Measurements from ENCODE around the gene PRKRA.
A peak's percentile ranks its signal among the peaks of the same experiment; 100 is the strongest.
"Not testable (repeated sequence)": the region's sequence is repeated elsewhere in the genome, so short reads cannot be mapped to it uniquely, and the experiment has no call there.

The PRKRA gene

DNA sequence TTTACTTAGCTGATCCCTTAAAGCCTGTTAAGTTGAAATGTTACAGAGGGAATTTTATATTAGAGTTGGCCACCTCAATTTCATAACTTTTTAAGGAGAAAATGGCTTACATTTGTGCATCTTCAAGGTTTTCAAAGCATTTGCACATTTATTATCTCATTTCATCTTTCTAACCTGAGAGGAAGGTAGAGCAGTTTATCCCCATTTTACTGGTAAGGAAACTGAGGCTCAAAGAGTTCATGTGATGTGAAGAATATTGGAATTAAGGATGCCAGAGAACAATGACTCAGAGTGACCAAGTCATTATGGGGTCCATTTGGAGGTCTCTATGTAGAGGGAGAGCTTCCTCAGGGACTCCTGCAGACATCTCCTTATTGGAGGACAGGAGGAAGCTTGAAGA is 35.0 kb downstream of the PRKRA start:
- FAIRE-seq = no peak
- DNase-seq (ENCODE audit: insufficient read length, low spot score) = no peak

DNA sequence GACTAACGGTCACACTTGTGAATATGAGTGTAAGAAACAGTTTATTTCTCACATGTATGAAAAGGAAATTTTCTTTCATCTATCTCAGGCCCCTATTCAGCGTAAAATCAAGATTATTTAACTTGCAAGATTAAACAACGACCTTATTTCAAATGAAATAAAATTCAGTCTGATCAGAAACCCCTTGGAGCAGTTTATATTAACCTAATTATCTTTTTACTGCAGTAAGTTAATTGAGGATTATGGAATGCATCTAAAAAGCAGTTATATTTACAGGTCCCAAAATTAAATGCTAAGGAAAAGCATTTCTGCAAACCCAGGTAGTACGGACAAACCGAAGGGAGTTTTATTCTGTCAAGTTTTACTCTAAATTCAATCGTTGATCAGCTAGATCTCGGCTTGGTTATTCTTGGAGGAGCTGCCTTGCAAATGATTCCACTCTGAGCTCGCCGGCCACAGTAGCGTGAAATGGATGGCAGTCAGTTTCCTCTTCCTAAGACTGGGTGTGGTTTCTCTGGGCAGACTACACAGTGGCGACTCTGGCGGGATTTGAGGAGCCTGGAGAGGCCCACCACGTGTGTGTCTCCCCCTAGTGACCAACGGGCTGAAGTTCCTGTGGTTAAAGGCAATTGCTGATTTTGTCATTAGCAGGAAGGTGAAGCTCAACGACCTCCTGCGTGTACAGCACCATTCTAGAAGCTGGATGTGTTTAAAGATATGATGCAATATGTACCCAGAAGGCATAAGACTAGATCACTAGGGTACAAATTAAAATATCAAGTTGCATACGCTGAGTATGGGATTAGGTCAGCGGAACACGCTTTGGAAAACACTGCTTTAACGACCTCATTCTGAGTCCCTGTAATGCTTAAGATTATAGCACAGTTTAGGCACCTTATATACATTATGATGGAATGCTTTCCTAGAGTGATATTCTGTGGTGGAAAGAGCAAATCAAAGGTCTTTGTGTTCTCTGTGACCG is 36.4 kb downstream of the PRKRA start:
- DNase-seq (ENCODE audit: insufficient read length, low spot score) (peak; percentile 52), FAIRE-seq (peak; percentile 97)

DNA sequence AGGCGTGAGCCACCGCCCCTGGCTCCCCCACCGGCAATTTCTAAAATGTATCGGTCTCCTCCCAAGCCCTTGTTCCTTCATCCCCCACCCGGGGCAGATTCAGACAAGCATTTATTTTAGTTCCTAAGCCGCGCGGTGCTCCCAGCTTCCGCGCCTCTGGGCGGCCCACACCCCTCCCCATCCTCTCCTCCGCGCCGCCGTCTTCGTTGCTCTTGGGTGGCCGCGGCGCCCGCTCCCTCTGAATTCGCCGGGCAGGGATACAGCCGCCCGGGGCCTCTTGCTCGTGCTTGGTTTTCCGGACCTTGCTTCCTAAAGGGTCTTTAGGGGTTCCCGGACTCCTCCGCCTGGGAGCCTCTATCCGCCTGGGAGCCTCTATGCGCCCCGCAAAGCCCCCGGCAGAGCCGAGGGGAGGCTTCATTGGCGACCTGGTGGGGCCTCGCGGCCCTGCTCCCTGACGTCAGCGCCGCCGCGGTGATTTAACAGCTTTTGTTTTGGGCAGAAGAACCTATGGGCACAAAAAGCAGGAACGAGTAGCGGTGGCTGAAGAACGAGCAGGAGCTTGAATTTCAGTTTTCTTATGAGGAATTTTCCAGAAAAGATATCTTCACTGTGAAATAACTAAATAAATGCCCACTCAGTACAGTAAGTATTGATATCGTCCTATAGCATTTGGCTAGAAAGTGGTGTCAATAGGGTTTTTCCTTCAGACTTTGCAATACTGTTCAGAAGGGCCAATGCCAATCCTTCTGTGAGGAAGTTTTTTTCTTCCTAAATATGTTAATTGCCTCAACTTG is 37.3 kb downstream of the PRKRA start:
- DNase-seq (ENCODE audit: insufficient read length, low spot score) (peak; percentile 29), FAIRE-seq (peak; percentile 84)

DNA sequence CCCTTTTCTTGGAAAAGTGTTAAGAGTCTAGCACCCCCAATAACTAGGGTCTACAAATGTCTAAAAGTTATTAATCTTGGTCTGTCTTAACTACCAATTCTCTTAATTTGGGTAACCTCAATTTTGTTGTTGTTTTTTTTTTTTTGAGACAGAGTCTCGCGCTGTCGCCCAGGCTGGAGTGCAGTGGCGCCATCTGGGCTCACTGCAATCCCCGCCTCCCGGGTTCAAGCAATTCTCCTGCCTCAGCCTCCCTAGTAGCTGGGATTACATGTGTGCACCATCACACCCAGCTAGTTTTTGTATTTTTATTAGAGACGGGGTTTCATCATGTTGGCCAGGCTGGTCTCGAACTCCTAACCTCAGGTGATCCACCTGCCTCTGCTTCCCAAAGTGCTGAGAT is 38.5 kb downstream of the PRKRA start:
- not testable (repeated sequence) for DNase-seq (ENCODE audit: insufficient read length, low spot score); FAIRE-seq

DNA sequence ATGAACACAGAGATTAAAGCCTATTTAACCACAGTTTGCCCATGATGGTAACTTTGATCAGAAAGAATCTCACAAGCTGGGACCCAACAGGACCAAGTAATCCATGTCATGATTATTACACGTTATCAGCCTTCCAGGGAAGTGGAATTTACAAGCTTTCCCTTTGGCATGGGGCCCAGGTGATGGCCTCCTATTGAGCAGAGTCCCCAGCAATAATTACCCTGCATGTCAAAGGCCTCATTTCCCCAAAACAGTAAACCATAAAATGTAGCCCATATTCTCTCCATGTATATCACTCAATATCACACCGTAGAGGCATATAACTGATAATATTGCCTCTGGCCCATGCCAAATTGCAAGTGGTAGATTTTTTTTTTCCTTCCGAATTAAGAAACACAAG is 38.9 kb downstream of the PRKRA start:
- DNase-seq (ENCODE audit: insufficient read length, low spot score) (no peak), FAIRE-seq (no peak)

DNA sequence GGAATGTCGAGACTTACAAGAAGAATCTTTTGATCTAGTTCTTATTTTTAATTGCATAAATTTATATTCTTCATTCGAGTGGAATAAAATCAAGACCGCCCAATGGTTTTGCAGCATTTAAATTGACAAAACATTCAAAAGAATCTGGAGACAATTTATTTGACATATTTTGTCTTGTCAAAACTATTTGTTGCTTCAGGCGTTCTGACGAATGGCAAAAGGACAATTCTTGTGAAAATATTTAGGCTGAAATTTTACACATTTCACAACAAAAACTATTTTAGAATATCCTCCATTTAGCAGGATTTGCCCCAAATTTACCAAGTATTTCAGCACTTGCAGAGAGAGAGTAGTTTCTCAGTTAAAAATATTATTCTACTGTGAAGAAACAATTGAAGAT is 41.7 kb downstream of the PRKRA start:
- FAIRE-seq = peak; percentile 52
- DNase-seq (ENCODE audit: insufficient read length, low spot score) = no peak

DNA sequence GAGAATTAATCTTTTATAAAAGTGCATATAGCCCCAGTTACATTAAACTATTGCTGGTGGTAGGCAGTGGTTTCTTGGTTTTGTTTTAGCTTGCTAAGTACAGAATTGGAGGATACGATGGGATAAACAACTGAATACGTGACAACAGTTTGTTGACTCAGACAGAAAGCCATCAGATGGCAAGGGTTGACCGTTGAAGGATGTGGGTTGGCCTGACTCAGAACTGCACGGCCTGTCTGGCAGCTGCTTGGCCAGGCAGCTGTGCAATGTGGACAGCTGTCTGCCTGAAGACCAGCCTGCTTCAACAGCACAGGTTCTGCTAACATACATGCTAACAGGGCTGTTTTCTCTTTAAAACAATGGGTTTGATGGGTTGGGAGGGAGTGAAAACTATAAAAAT is 46.6 kb downstream of the PRKRA start:
- FAIRE-seq (peak; percentile 100), DNase-seq (ENCODE audit: insufficient read length, low spot score) (peak; percentile 41)

DNA sequence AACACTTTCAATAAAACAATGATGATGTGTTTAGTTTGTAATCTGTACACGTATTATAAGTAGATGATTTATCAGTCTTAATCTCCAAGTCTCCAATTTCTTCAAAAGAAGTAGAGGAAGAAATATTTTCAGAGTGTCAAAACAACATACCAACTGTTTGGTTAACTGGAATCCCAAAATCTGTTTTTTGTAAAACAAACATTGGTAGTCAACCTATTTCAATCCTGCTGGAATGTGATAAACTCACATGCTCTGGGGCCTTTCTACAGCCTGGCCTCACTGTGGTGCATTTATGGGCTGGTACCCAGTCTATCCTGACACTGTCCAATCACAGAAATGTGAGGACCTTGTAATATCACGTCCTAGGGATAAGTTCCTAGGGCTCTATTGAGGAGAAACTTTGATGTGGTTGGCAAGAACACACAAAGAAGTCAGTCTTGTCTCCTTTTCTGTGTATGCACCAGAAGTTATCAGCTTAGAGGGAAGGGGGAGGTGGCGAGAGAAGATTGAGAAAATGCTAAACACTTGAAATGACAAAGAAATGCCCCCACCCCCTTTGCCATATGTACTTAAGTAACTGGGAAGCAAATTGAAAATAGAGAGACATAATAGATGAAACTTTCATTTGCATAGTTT is 47.2 kb downstream of the PRKRA start:
- FAIRE-seq = no peak

DNA sequence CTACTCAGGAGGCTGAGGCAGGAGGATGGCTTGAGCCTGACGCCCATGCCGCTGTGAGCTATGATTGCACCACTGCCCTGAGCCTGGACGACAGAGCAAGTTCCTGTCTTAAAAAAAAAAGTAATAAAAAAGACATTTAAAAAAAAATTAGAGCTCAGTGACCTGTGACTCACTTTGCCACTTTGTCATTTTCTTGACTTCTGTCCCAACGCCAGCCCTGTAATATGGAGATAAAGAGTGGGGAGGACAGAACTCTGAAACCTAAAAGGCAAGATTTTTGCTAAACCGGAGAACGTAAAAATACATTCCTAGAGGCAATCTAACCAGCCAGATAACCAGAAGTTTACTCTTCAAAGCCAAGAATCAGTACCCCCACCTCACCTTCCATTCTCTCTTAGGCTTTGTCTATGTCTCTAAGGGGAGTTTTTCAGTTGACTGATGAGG is 49.0 kb downstream of the PRKRA start:
- DNase-seq (ENCODE audit: insufficient read length, low spot score) (no peak), FAIRE-seq (no peak)

More for the DNA sequence above, 47.2 kb downstream of the PRKRA start:
- DNase-seq (ENCODE audit: insufficient read length, low spot score) = no peak

DNA sequence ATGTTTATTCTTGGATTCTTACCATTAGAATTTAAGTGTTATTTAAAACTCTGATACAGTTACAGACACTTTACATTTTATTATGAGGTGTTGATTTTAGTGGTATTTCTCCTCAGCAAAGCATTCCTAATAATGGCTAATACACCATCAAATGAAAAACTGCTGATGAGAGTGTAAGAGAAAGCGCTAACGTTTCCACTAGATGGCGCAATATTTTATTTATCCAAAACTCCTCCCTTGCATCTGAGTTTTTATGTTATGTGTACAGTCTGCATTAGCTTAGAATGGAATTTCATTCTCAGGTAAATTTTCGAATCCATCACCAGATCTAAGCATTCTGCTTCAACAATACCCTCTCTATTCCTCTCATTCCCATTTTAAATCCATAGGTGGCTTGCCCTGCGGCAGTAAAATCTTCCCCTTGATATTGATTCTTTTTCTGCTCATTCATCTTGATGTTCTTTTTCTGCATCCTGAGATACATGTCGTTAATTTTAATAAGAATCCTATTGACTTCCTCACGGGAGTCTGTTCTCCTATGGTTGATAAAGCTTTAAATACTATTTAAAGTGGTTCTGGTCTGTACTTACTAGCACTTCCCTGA is 53.9 kb downstream of the PRKRA start:
- DNase-seq (ENCODE audit: insufficient read length, low spot score) (no peak), FAIRE-seq (peak; percentile 88)

DNA sequence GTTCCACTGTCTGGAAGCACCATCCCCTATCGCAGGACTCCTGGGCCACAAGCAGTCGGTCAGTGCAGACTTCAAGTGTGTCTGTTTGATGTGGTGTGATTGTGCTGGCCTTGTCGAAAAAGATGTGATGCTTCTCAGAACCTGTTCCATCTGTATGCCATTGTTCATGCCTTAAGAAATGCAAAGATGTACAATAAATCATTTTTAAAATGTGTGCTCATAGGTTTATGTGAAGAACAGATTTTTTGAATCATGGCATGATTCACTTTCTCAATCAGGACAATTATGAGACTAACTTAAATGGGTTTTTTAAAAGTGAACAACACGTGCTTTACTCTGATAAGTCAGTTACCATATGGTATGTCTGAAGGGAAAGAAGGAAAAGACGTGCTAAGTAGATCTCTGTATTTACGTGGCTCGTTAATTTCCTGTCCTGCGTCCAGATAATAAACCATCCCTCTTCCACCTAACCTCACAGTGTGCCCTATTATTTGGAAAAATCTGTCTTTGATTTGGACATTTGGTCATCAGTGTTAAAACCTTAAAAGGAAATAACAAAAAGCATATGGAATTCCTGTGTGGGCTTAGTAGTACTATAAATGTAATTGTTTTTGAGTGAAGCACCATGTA is 54.9 kb downstream of the PRKRA start:
- DNase-seq (ENCODE audit: insufficient read length, low spot score) (no peak), FAIRE-seq (no peak)

DNA sequence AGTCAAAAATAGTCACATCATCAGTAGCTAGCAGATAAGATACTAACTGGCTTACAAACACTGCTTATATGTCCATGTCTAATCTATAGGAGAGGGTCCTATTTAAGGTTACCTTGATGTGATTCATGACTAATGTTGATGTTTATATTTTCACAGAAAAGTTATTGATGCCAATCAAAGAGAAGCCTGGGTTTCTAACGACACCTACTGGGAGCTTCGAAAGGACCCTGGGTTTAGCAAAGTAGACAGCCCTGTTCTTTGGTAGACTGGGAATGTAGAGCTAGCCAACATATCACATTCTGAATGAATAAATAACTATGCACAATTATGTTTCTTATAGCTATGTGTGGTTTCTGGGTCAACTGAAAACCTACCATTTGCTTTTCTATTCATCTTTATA is 55.7 kb downstream of the PRKRA start:
- DNase-seq (ENCODE audit: insufficient read length, low spot score) (no peak), FAIRE-seq (no peak)

DNA sequence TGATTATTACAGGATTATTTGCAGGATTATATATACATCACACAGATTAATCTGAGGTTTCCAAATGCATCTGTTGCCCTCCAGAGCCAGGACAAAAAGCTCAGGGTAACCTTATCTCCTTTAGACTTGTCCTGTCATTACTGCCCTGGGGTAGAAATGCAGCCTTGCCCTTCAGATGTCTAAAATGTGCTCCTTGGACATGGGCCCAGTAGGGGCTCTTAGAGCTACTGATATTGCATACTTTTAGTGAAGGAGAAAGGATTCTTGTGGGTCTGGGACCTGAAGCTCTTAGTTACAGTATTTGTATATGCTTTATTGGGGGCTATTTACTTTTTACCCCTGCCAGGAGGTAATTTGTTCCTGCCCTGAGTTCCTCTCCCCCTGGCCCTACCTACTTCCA is 56.1 kb downstream of the PRKRA start:
- DNase-seq (ENCODE audit: insufficient read length, low spot score) (no peak), FAIRE-seq (no peak)

DNA sequence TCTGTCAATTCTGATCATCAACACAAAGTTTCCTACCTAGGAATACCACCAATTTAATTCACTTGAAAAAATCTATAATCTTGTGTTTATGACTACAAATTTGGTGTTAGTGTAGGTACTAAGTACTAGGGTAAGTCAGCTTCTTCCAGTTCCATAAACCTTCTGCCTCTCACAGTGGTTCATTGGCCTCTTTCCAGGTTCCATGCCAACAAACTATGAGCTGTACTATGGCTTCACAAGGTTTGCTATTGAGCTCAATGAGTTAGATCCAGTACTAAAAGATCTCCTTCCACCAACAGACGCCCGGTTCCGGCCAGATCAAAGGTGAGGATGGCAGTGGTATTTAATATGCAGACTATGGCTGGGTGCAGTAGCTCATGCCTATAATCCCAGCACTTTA is 58.8 kb downstream of the PRKRA start:
- FAIRE-seq (no peak), DNase-seq (ENCODE audit: insufficient read length, low spot score) (no peak)

DNA sequence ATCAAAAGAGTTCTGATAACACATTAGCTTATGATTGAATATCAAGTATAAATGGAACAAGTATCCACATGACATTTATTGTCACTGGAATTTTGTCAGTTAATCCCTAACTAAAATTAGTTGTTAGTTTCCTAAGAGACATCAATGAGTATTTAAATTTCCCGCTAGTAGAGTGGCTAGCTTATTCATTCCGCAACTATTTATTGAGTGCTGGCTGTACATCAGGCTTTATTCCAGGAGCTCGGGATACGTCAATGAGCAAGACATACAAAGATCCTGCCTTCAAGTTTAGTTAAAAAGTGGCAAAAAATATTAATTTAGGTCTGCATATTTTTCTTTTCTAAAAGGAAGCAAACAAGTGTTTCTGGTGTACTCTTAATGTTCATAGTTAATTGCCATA is 59.3 kb downstream of the PRKRA start:
- FAIRE-seq (no peak), DNase-seq (ENCODE audit: insufficient read length, low spot score) (no peak)

DNA sequence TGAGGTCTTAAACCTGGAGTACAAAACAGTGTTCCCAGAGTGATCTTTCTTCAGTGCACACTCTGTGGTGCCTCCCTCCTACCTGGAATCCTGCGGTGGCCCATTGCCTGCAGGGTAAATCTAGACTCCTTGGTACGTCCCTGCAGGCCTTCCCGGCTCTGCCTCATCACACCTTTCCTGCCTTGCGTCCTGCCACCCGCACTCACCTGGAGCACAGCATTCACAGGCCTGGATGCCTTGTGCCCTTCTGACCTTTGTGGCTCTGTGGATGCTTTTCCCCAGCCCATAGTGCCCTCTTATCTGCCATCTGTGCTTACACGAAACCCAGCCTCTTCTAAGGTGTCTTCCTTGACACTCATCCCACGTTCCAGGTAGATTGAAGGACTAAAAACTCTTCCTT is 62.7 kb downstream of the PRKRA start:
- DNase-seq (ENCODE audit: insufficient read length, low spot score) (no peak), FAIRE-seq (no peak)

DNA sequence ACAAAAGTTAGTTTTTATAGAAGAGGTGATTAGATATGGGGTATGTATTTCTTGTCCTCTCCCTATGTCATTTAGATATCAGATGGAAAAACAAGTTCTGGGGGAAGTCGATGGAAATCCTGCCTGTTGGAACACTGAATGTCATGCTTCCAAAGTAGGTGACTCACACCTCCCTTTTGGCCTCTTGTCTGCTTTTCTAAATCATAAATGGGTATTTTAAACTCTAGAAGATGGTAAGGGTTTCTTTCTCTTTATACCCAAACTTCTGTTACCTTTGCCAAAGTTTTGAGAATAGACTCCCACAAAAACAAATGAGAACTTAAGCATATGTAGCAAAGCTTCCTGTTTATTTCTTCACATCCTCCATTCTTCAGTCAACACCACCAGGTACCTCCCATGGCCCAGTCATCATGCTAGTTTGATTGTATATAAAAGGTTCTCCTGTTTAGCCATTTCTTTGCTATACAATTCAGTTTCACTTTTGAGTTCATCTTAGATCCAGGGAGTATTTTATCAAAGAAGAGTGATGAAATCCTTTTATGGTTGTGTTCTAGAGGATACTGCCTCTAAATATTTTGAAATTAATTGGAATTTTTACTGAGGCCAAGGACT is 63.9 kb downstream of the PRKRA start:
- no peak for FAIRE-seq

DNA sequence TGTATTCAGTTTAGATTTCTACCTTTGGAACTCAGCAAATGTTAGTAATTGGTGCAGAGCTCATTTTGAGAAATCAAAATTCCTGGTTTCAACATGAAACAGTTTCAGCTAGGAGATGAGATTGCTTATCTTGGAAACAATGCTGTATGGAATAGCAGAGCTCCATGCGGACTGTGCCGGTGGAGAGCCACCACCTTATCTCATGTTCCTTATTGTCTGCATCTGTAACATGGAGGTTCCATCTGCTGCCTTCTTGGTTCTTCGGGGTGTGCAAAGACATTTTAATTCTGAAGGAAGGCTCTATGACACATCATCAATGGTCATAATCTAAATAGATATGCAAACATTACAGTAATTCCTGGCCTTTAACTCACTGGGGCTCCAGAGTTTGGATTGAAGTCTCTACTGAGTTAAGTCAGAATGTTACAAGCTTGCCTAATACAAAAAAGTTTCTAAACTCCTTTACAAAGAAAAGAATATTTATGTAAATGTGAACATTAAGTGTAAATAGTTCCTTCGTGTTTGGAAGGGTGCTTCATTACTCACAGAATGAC is 65.3 kb downstream of the PRKRA start:
- FAIRE-seq (peak; percentile 14), DNase-seq (ENCODE audit: insufficient read length, low spot score) (no peak)

More for the DNA sequence above, 63.9 kb downstream of the PRKRA start:
- DNase-seq (ENCODE audit: insufficient read length, low spot score) = no peak

DNA sequence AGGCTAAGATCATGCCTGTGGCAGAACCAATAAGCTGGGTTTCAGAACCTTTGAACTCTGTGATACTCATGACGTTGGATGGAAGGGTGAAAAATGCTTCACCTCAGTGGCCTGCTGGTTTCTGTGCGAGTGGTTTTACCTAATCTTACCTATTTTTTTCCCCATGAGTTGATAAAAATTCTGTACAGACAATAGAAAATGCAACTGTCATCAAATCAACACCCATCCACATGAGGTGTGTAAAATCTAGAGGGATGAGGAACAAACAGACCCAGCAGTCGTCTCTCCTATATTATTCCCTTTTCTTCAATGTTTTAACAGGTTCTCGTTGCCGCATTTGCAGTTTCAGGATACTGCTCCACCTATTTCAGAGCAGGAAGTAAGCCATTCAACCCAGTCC is 67.3 kb downstream of the PRKRA start:
- no peak for DNase-seq (ENCODE audit: insufficient read length, low spot score)
- FAIRE-seq = no peak

Data from GM19239 (cell line).